ENCODE measurements around the gene SLC24A4.

DNA sequence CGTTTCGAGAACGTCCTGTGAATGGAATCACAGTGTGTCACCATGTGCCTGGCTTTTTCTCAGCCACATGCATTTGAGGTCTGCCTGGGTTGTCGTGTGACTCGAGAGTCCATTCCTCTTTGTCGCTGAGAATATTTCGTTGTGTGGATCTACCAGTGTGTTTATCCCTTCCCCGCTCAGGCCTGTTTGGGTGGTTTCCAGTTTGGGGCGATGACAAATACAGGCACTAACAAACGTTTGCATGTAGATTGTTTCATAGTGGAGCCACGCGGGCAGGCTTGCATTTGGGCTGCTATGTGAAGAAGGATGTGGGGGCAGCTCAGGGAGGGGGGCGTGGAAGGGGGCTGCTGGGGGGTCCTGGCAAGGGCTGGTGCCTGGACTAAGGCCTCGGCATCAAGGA, 204.8 kb downstream of the SLC24A4 start:
- TF ChIP-seq CTCF (IDR thresholded peaks at IDR 0.05; ENCODE audit: poor library complexity, severe bottlenecking) (no peak), EZH2 (IDR thresholded peaks at IDR 0.05; ENCODE audit: borderline replicate concordance, insufficient read depth, low read length, poor library complexity, severe bottlenecking) (no peak), MXI1 (conservative IDR thresholded peaks at IDR 0.05; ENCODE audit: poor library complexity, severe bottlenecking) (no peak), POLR2AphosphoS5 (IDR thresholded peaks at IDR 0.05) (no peak), EP300 (conservative IDR thresholded peaks at IDR 0.05; ENCODE audit: poor library complexity, severe bottlenecking) (no peak)
- TF ChIP-seq, protein P1, sequence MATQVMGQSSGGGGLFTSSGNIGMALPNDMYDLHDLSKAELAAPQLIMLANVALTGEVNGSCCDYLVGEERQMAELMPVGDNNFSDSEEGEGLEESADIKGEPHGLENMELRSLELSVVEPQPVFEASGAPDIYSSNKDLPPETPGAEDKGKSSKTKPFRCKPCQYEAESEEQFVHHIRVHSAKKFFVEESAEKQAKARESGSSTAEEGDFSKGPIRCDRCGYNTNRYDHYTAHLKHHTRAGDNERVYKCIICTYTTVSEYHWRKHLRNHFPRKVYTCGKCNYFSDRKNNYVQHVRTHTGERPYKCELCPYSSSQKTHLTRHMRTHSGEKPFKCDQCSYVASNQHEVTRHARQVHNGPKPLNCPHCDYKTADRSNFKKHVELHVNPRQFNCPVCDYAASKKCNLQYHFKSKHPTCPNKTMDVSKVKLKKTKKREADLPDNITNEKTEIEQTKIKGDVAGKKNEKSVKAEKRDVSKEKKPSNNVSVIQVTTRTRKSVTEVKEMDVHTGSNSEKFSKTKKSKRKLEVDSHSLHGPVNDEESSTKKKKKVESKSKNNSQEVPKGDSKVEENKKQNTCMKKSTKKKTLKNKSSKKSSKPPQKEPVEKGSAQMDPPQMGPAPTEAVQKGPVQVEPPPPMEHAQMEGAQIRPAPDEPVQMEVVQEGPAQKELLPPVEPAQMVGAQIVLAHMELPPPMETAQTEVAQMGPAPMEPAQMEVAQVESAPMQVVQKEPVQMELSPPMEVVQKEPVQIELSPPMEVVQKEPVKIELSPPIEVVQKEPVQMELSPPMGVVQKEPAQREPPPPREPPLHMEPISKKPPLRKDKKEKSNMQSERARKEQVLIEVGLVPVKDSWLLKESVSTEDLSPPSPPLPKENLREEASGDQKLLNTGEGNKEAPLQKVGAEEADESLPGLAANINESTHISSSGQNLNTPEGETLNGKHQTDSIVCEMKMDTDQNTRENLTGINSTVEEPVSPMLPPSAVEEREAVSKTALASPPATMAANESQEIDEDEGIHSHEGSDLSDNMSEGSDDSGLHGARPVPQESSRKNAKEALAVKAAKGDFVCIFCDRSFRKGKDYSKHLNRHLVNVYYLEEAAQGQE (IDR thresholded peaks at IDR 0.05; ENCODE audit: borderline replicate concordance): no peak

All from neural cell (in vitro differentiated cells).